ENCODE data around the gene CD46. TPM values are rescaled to one million over a fixed set of nuclear protein-coding genes. Genes with fewer than 3 reads are reported as not detected.

CD46 gene
- total RNA-seq, 1 donor from 2014 or later: 110 TPM

GRCh38 chr1:207839083-207839413, 87.2 kb downstream of the CD46 start:
- no peaks in the 10 kb centered on the region for H3K9me3 Mint-ChIP-seq
- no peak overlapping the region for H3K4me3 Mint-ChIP-seq
- ChIA-PET CTCF (interaction anchor here (1.2 to 2.8 kb wide), 2 partner anchors 9 to 30 kb away, joined by 5 to 14 read pairs; no protein-coding TSS in a partner anchor), POLR2A (interaction anchor here (0.8 to 1.4 kb wide), 3 partner anchors 12 to 17 kb away, joined by 3 to 4 read pairs (median 3); no protein-coding TSS in a partner anchor)
- TF ChIP-seq CTCF (IDR thresholded peaks at IDR 0.05): no peak
- peaks cover 33% of the 10 kb centered on the region for H3K4me1 Mint-ChIP-seq
- intact Hi-C loops (cut with micrococcal nuclease): no loop called here
- no peaks in the 10 kb centered on the region for H3K27me3 Mint-ChIP-seq
- DNase-seq: no peak
- no peak for ATAC-seq (ENCODE audit: low read depth)
- H3K27ac Mint-ChIP-seq: no peak overlapping the region
- peaks cover 30% of the 10 kb centered on the region for H3K36me3 Mint-ChIP-seq (ENCODE audit: low read depth)

GRCh38 chr1:207840380-207840779, 88.5 kb downstream of the CD46 start:
- POLR2A ChIA-PET: interaction anchor here (1.1 kb wide), 1 partner anchor 17 kb away, joined by 5 read pairs; no protein-coding TSS in a partner anchor
- H3K4me1 Mint-ChIP-seq: peaks cover 26% of the 10 kb centered on the region

GRCh38 chr1:207841293-207841692, 89.4 kb downstream of the CD46 start:
- CTCF ChIA-PET: interaction anchor here (0.9 to 2.5 kb wide), 3 partner anchors 18 to 44 kb away, joined by 3 to 8 read pairs (median 3); no protein-coding TSS in a partner anchor
- Mint-ChIP-seq H3K27ac (no peak overlapping the region), H3K36me3 (ENCODE audit: low read depth) (peaks cover 31% of the 10 kb centered on the region), H3K4me1 (peaks cover 27% of the 10 kb centered on the region), H3K27me3 (no peaks in the 10 kb centered on the region), H3K4me3 (no peak overlapping the region), H3K9me3 (no peaks in the 10 kb centered on the region)
- POLR2A ChIA-PET: interaction anchor here (1.0 to 1.1 kb wide), 2 partner anchors 18 to 24 kb away, joined by 3 to 5 read pairs; no protein-coding TSS in a partner anchor
- intact Hi-C loops (cut with micrococcal nuclease): no loop called here
- TF ChIP-seq CTCF (IDR thresholded peaks at IDR 0.05): no peak
- DNase-seq: no peak
- no peak for ATAC-seq (ENCODE audit: low read depth)

More at GRCh38 chr1:207840380-207840779, 88.5 kb downstream of the CD46 start:
- intact Hi-C loops (cut with micrococcal nuclease): no loop called here
- no peak for ATAC-seq (ENCODE audit: low read depth)
- no peaks in the 10 kb centered on the region for H3K27me3 Mint-ChIP-seq
- H3K4me3 Mint-ChIP-seq: no peak overlapping the region
- no peak for TF ChIP-seq CTCF (IDR thresholded peaks at IDR 0.05)
- DNase-seq: no peak
- no peak overlapping the region for H3K27ac Mint-ChIP-seq
- CTCF ChIA-PET: interaction anchor here (0.6 to 2.8 kb wide), 3 partner anchors 11 to 43 kb away, joined by 5 to 14 read pairs (median 8); no protein-coding TSS in a partner anchor
- H3K36me3 Mint-ChIP-seq (ENCODE audit: low read depth): peaks cover 33% of the 10 kb centered on the region
- no peaks in the 10 kb centered on the region for H3K9me3 Mint-ChIP-seq

GRCh38 chr1:207841901-207842300, 90.0 kb downstream of the CD46 start:
- CTCF ChIA-PET: interaction anchor here (0.9 to 2.5 kb wide), 3 partner anchors 19 to 43 kb away, joined by 3 to 8 read pairs (median 3); no protein-coding TSS in a partner anchor
- DNase-seq: no peak
- intact Hi-C loops (cut with micrococcal nuclease): no loop called here
- TF ChIP-seq CTCF (IDR thresholded peaks at IDR 0.05): no peak
- Mint-ChIP-seq H3K4me3 (no peak overlapping the region), H3K27me3 (no peaks in the 10 kb centered on the region), H3K4me1 (peaks cover 31% of the 10 kb centered on the region), H3K27ac (no peak overlapping the region), H3K9me3 (no peaks in the 10 kb centered on the region), H3K36me3 (ENCODE audit: low read depth) (peaks cover 28% of the 10 kb centered on the region)
- ATAC-seq (ENCODE audit: low read depth): no peak
- POLR2A ChIA-PET: interaction anchor here (1.0 kb wide), 1 partner anchor 25 kb away, joined by 3 read pairs; no protein-coding TSS in a partner anchor

- H3K4me3 Mint-ChIP-seq: no peak overlapping the region
- CTCF ChIA-PET: interaction anchor here (0.8 to 2.5 kb wide), 3 partner anchors 15 to 27 kb away, joined by 3 to 8 read pairs (median 3); no protein-coding TSS in a partner anchor
- peaks cover 28% of the 10 kb centered on the region for H3K36me3 Mint-ChIP-seq (ENCODE audit: low read depth)
- DNase-seq (no peak), ATAC-seq (ENCODE audit: low read depth) (no peak)
- H3K4me1 Mint-ChIP-seq: peaks cover 34% of the 10 kb centered on the region
- H3K27ac Mint-ChIP-seq: no peak overlapping the region
- no peaks in the 10 kb centered on the region for H3K27me3 Mint-ChIP-seq
- no peak for TF ChIP-seq CTCF (IDR thresholded peaks at IDR 0.05)
- no peaks in the 10 kb centered on the region for H3K9me3 Mint-ChIP-seq
- POLR2A ChIA-PET: interaction anchor here (1.1 kb wide), 1 partner anchor 19 kb away, joined by 3 read pairs; no protein-coding TSS in a partner anchor
- intact Hi-C loops (cut with micrococcal nuclease): no loop called here
Observed at GRCh38 chr1:207842506-207842905, 90.7 kb downstream of the CD46 start.
